T-cell (primary cell): ENCODE data around the gene FMNL3. TPM values are rescaled to one million over a fixed set of nuclear protein-coding genes. Genes with fewer than 3 reads are reported as not detected.

Experiments used
- ATAC-seq, 4 experiments: fragments of 200-7000 bp in 3 of 4; fragments of 150-1000 bp in 1 of 4; cut with Tn5 transposase; replicated peaks in 1 of 4; 1 replicate in 3 of 4; 2 replicates in 1 of 4; pipeline ENCODE4 v1.10.0; 2021; ENCODE audit warnings: moderate library complexity in 3 of 4, mild to moderate bottlenecking in 2 of 4, moderate number of reproducible peaks in 1 of 4
- CTCF ChIA-PET, 2 donors: fragments of 300-600 bp; sonication (Branson Sonifier 250); formaldehyde crosslinking; loops; one replicate each; lab custom pipeline; 2022; ENCODE audit warnings: antibody characterized with exemption in 2 of 2; lab: Charles Lee
- POLR2A ChIA-PET, 2 donors: fragments of 300-600 bp; sonication (Branson Sonifier 250); formaldehyde crosslinking; loops; one replicate each; lab custom pipeline; 2022; ENCODE audit warnings: antibody characterized with exemption in 2 of 2; lab: Charles Lee
- DNase-seq, 35 experiments: peaks; one replicate each; pipeline versions ENCODE4 v3.0.0 to v3.0.0-alpha.2; 2013 to 2023
- H3K27ac ChIP-seq: one replicate; pipeline ENCODE4 v1.5.1; 2013; ENCODE audit warnings: low read length
- H3K27me3 ChIP-seq, 2 experiments: replicated peaks in 1 of 2; 1 replicate in 1 of 2; 2 replicates in 1 of 2; pipeline versions ENCODE4 v1.6.1 to v1.7.0; 2013; ENCODE audit warnings: low read length in 1 of 2, mixed read lengths in 1 of 2; ENCODE audit not compliant: control insufficient read depth in 2 of 2, insufficient read depth in 2 of 2; ENCODE audit errors: extremely low read depth in 1 of 2
- H3K36me3 ChIP-seq, 2 donors: 1 replicate in 1 of 2; 2 replicates in 1 of 2; pipeline versions ENCODE4 v1.6.1 to v1.7.0; 2013; ENCODE audit warnings: low read length in 1 of 2; ENCODE audit not compliant: control insufficient read depth in 2 of 2, insufficient read depth in 1 of 2; ENCODE audit errors: extremely low read depth in 1 of 2
- H3K4me1 ChIP-seq, 2 experiments: 1 replicate in 1 of 2; 2 replicates in 1 of 2; pipeline versions ENCODE4 v1.6.1 to v1.7.0; 2013; ENCODE audit warnings: low read length in 2 of 2, mixed read lengths in 1 of 2; ENCODE audit not compliant: insufficient read depth in 2 of 2, control insufficient read depth in 1 of 2; ENCODE audit errors: extremely low read depth in 1 of 2
- H3K4me3 ChIP-seq, 2 donors: 1 replicate in 1 of 2; 2 replicates in 1 of 2; pipeline versions ENCODE4 v1.5.1 to v1.7.0; 2013; ENCODE audit warnings: mild to moderate bottlenecking in 2 of 2, low read length in 1 of 2, moderate library complexity in 1 of 2; ENCODE audit not compliant: control insufficient read depth in 1 of 2; ENCODE audit errors: extremely low read depth in 1 of 2
- H3K9me3 ChIP-seq: 2 replicates; pipeline ENCODE4 v1.7.0; 2013
- H3K27ac Mint-ChIP-seq, 2 donors: one replicate each; pipeline ENCODE4 v1.8.0; 2020 to 2021; ENCODE audit warnings: mild to moderate bottlenecking in 2 of 2, mixed read lengths in 2 of 2
- H3K27me3 Mint-ChIP-seq, 2 donors: one replicate each; pipeline ENCODE4 v1.8.0; 2021 to 2022; ENCODE audit warnings: mixed read lengths in 2 of 2
- H3K36me3 Mint-ChIP-seq: one replicate; pipeline ENCODE4 v1.8.0; 2021; ENCODE audit warnings: mixed read lengths
- H3K4me1 Mint-ChIP-seq, 3 donors: one replicate each; pipeline ENCODE4 v1.8.0; 2020 to 2022; ENCODE audit warnings: mixed read lengths in 3 of 3, mild to moderate bottlenecking in 1 of 3
- H3K4me3 Mint-ChIP-seq, 3 donors: one replicate each; pipeline ENCODE4 v1.8.0; 2020 to 2022; ENCODE audit warnings: mild to moderate bottlenecking in 3 of 3, mixed read lengths in 3 of 3, moderate library complexity in 3 of 3
- H3K9me3 Mint-ChIP-seq, 3 donors: one replicate each; pipeline ENCODE4 v1.8.0; 2020 to 2022; ENCODE audit warnings: mixed read lengths in 3 of 3
- WGBS: methylation state at CpG from one replicate; pipeline ENCODE4 v1.1.5; 2013; ENCODE audit warnings: missing lambda C conversion rate; ENCODE audit not compliant: insufficient coverage; 5-methylcytosine and 5-hydroxymethylcytosine counted together
- total RNA-seq, 35 experiments: library from RNA in 6 of 35; stranded (reverse) in 6 of 35; fragments of 120-200 nt in 1 of 35; gene quantifications; one replicate each; pipeline versions ENCODE4 v1.2.1 to v1.2.4 and lab custom pipeline; 2013 to 2026

The FMNL3 gene
- total RNA-seq, 5 donors from 2014 or later (not counting 1 experiment from before 2014, with no cell fraction given), result 34.2 to 45.5 (median 41.1) TPM

- POLR2A ChIA-PET, result interaction anchor here in 1 of 2 donors (0.5 kb wide), 1 partner anchor 18 kb away, joined by 3 read pairs; no protein-coding TSS in a partner anchor
- Mint-ChIP-seq H3K4me1 (peaks cover 91 to 96% (median 91%) of the 10 kb centered on the region in 3 donors), H3K9me3 (no peaks in the 10 kb centered on the region), H3K4me3 (peak overlapping the region in 1 of 3 donors; percentile 74), H3K27me3 (no peaks in the 10 kb centered on the region), H3K27ac (peak overlapping the region; percentile 98 to 99), H3K36me3 (peaks cover 47% of the 10 kb centered on the region)
- CTCF ChIA-PET, result interaction anchor here in 1 of 2 donors (1.0 to 1.9 kb wide), 2 partner anchors 20 to 28 kb away, joined by 3 to 9 read pairs; no protein-coding TSS in a partner anchor
- DNase-seq (no peak), ATAC-seq (no peak)
- peak overlapping the region; percentile 31 for H3K27ac ChIP-seq
- H3K4me1 ChIP-seq, result peaks cover 63 to 73% of the 10 kb centered on the region in 2 experiments
- peak overlapping the region in 1 of 2 donors; percentile 42 for H3K4me3 ChIP-seq
- no CpG with 5 or more reads among the region's 4 CpGs for WGBS
- no peaks in the 10 kb centered on the region for H3K9me3 ChIP-seq
- peaks cover 8 to 9% of the 10 kb centered on the region in 2 donors for H3K36me3 ChIP-seq
- H3K27me3 ChIP-seq, result no peaks in the 10 kb centered on the region
Measured at GRCh38 chr12:49664167-49664566, 43.0 kb downstream of the FMNL3 start.

GRCh38 chr12:49662998-49663843, 44.0 kb downstream of the FMNL3 start:
- ChIA-PET POLR2A (interaction anchor here (0.5 to 1.4 kb wide), 10 partner anchors 8 to 44 kb away, joined by 3 to 12 read pairs (median 4); partner anchors contain the start of gene FMNL3 (in 1 of the 2)), CTCF (interaction anchor here (0.6 to 1.9 kb wide), 23 partner anchors 8 to 668 kb away, joined by 3 to 19 read pairs (median 4); partner anchors contain the start of genes PRPF40B (in 1 of the 2) and TMBIM6 (in 1 of the 2))
- DNase-seq (peak; percentile 50 to 87 (median 72)), ATAC-seq (peak; percentile 96 to 99 (median 99))
- Mint-ChIP-seq H3K27ac (peak overlapping the region; percentile 98 to 99), H3K36me3 (peaks cover 54% of the 10 kb centered on the region), H3K4me3 (peak overlapping the region; percentile 69 to 74 (median 73)), H3K27me3 (no peaks in the 10 kb centered on the region), H3K9me3 (no peaks in the 10 kb centered on the region), H3K4me1 (peaks cover 84 to 96% (median 85%) of the 10 kb centered on the region in 3 donors)
- peak overlapping the region; percentile 78 for H3K27ac ChIP-seq
- H3K4me1 ChIP-seq, result peaks cover 57 to 66% of the 10 kb centered on the region in 2 experiments
- H3K27me3 ChIP-seq, result no peaks in the 10 kb centered on the region
- H3K9me3 ChIP-seq, result no peaks in the 10 kb centered on the region
- peaks cover 7 to 18% of the 10 kb centered on the region in 2 donors for H3K36me3 ChIP-seq
- WGBS, result 25% methylated on average over 3 of the region's 5 CpGs
- H3K4me3 ChIP-seq, result peak overlapping the region; percentile 23 to 42

- 100% methylated on average over 1 of the region's 3 CpGs for WGBS
- Histone ChIP-seq H3K27me3 (no peaks in the 10 kb centered on the region), H3K9me3 (no peaks in the 10 kb centered on the region), H3K4me3 (no peak overlapping the region), H3K27ac (peak overlapping the region; percentile 78), H3K4me1 (peaks cover 55 to 66% of the 10 kb centered on the region in 2 experiments), H3K36me3 (peaks cover 6 to 33% of the 10 kb centered on the region in 2 donors)
- ChIA-PET CTCF (interaction anchor here in 1 of 2 donors (0.6 kb wide), 1 partner anchor 9 kb away, joined by 4 read pairs; no protein-coding TSS in a partner anchor), POLR2A (no interaction called here)
- Mint-ChIP-seq H3K9me3 (no peaks in the 10 kb centered on the region), H3K27ac (peak overlapping the region; percentile 98 to 99), H3K4me1 (peaks cover 82 to 96% (median 83%) of the 10 kb centered on the region in 3 donors), H3K36me3 (peaks cover 57% of the 10 kb centered on the region), H3K27me3 (no peaks in the 10 kb centered on the region), H3K4me3 (peak overlapping the region; percentile 13 to 74 (median 31))
- DNase-seq (no peak), ATAC-seq (no peak)
Measured at GRCh38 chr12:49661746-49662145, 45.5 kb downstream of the FMNL3 start.

DNA sequence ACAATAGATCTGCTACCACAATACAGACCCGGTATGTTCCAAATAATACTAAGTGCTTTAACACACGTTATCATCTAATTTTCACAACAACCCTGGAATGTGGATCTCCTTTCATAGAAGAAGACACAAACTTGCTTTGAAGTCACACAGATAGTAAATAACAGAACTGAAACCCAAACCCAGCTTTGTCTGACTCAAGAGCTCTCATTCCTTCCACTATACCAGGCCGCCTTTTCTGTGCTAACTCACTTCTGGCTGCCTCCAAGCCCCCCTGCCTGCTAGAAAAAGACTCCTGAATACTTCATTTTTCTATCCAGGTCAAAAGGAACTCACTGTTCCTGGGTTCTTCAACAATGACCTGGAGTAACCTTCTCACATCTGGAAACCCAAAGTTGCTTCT, 46.0 kb downstream of the FMNL3 start:
- Histone ChIP-seq H3K27me3 (no peaks in the 10 kb centered on the region), H3K27ac (no peak overlapping the region), H3K4me3 (no peak overlapping the region), H3K4me1 (peaks cover 56 to 72% of the 10 kb centered on the region in 2 experiments), H3K36me3 (peaks cover 6 to 36% of the 10 kb centered on the region in 2 donors), H3K9me3 (no peaks in the 10 kb centered on the region)
- Mint-ChIP-seq H3K27ac (peak overlapping the region; percentile 98 to 99), H3K9me3 (no peaks in the 10 kb centered on the region), H3K36me3 (peaks cover 60% of the 10 kb centered on the region), H3K4me1 (peaks cover 84 to 96% (median 86%) of the 10 kb centered on the region in 3 donors), H3K27me3 (no peaks in the 10 kb centered on the region), H3K4me3 (peak overlapping the region in 2 of 3 donors; percentile 34 to 74)
- ATAC-seq (no peak), DNase-seq (no peak)
- POLR2A ChIA-PET, result no interaction called here
- CTCF ChIA-PET, result interaction anchor here in 1 of 2 donors (0.6 to 1.0 kb wide), 2 partner anchors 9 to 13 kb away, joined by 3 to 4 read pairs; no protein-coding TSS in a partner anchor
- 84% methylated on average over 3 of the region's 3 CpGs for WGBS

GRCh38 chr12:49659753-49660152, 47.5 kb downstream of the FMNL3 start:
- DNase-seq (no peak), ATAC-seq (no peak)
- Mint-ChIP-seq H3K9me3 (no peaks in the 10 kb centered on the region), H3K4me1 (peaks cover 78 to 93% (median 80%) of the 10 kb centered on the region in 3 donors), H3K27me3 (no peaks in the 10 kb centered on the region), H3K36me3 (peaks cover 57% of the 10 kb centered on the region), H3K4me3 (no peak overlapping the region), H3K27ac (no peak overlapping the region)
- H3K36me3 ChIP-seq, result peaks cover 2 to 40% of the 10 kb centered on the region in 2 donors
- H3K27me3 ChIP-seq, result no peaks in the 10 kb centered on the region
- H3K27ac ChIP-seq, result no peak overlapping the region
- H3K9me3 ChIP-seq, result no peaks in the 10 kb centered on the region
- no CpG with 5 or more reads among the region's 1 CpG for WGBS
- H3K4me3 ChIP-seq, result no peak overlapping the region
- ChIA-PET CTCF (interaction anchor here in 1 of 2 donors (0.8 kb wide), 1 partner anchor 20 kb away, joined by 4 read pairs; no protein-coding TSS in a partner anchor), POLR2A (no interaction called here)
- H3K4me1 ChIP-seq, result peaks cover 48 to 70% of the 10 kb centered on the region in 2 experiments

GRCh38 chr12:49658276-49658675, 48.9 kb downstream of the FMNL3 start:
- Mint-ChIP-seq H3K4me3 (no peak overlapping the region), H3K27me3 (no peaks in the 10 kb centered on the region), H3K27ac (peak overlapping the region in 1 of 2 donors; percentile 57), H3K36me3 (peaks cover 64% of the 10 kb centered on the region), H3K4me1 (peaks cover 65 to 78% (median 66%) of the 10 kb centered on the region in 3 donors), H3K9me3 (no peaks in the 10 kb centered on the region)
- POLR2A ChIA-PET, result no interaction called here
- Histone ChIP-seq H3K27me3 (no peaks in the 10 kb centered on the region), H3K36me3 (peaks cover 9 to 55% of the 10 kb centered on the region in 2 donors), H3K4me3 (no peak overlapping the region), H3K9me3 (no peaks in the 10 kb centered on the region), H3K27ac (no peak overlapping the region), H3K4me1 (peaks cover 34 to 55% of the 10 kb centered on the region in 2 experiments)
- DNase-seq (no peak), ATAC-seq (no peak)
- WGBS, result 96% methylated on average over 7 of the region's 13 CpGs
- CTCF ChIA-PET, result no interaction called here
